ENCODE measurements around the gene EBI3.
"Not testable (repeated sequence)": the region's sequence is repeated elsewhere in the genome, so short reads cannot be mapped to it uniquely, and the experiment has no call there.

The EBI3 gene

DNA sequence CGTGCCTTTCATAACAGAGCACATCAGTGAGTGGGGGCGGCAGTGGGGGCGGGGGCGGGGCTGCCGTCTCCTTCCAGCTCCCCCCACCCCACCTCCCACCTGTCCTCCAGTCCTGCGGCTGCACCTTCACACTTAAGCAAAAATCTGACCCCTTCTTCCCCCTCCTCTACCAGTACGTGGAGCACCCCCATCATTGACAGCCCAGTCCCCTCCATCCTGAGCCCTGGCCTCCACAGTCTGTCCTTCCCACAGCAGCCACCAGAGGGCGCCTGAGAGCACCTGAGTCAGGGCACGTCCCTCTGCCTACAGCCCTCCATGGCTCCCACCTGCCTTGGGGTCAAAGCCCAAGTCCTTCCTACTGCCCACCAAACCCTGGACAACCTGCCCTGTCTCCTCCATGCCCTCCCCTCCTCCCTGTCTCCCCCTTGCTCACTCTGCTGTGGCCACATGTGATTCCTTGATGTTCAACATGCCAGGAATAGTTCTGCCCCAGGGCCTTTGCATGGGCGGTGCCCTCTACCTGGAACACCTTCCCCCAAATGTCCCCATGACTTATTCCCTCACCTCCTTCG lies 4.0 kb downstream of the EBI3 start:
- peak; percentile 30 for TF ChIP-seq CTCF (IDR thresholded peaks at IDR 0.05)
- H2AFZ ChIP-seq, result no peak overlapping the region
- no peaks in the 10 kb centered on the region for H3K9me3 ChIP-seq (ENCODE audit: control insufficient read depth, low read length)
- no peak overlapping the region for H3K4me2 ChIP-seq (ENCODE audit: low read length)
- H3K27me3 ChIP-seq (ENCODE audit: control insufficient read depth, insufficient read depth, low read length), result no peaks in the 10 kb centered on the region
- no peak overlapping the region for H3K4me3 ChIP-seq (ENCODE audit: low read depth, low read length)
- no peaks in the 10 kb centered on the region for H3K4me1 ChIP-seq
- H3K9ac ChIP-seq, result no peak overlapping the region
- no peak overlapping the region for H3K27ac ChIP-seq
- H3K79me2 ChIP-seq, result no peaks in the 10 kb centered on the region
- H3K36me3 ChIP-seq (ENCODE audit: control insufficient read depth, insufficient read depth, low read length), result no peaks in the 10 kb centered on the region

DNA sequence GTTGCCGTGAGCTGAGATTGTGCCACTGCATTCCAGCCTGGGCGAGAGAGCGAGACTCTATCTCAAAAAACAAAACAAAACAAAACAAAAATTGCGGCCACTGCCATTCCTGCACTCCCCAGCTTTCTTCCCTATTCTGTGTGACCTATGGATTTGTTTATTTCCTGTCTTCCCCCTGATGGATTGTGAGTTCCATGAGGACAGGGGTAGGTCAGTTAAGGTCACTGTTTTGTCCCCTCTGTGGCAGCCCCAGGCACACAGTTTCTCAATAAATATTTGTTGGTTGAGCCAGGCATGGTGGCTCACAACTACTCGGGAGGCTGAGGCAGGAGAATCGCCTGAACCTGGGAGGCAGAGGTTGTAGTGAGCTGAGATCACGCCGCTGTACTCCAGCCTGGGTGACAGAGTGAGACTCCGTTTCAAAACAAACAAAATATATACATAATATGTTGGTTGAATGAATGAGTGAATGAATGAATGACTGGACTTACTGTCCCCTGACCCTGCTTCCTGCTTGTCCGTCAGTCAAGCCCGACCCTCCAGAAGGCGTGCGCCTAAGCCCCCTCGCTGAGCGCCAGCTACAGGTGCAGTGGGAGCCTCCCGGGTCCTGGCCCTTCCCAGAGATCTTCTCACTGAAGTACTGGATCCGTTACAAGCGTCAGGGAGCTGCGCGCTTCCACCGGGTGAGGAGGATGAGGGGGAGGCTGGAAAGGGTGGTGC lies 5.0 kb downstream of the EBI3 start:
- H3K27me3 ChIP-seq (ENCODE audit: control insufficient read depth, insufficient read depth, low read length), result no peaks in the 10 kb centered on the region
- no peak overlapping the region for H3K4me2 ChIP-seq (ENCODE audit: low read length)
- no peak overlapping the region for H3K27ac ChIP-seq
- TF ChIP-seq CTCF (IDR thresholded peaks at IDR 0.05), result no peak
- no peaks in the 10 kb centered on the region for H3K79me2 ChIP-seq
- no peak overlapping the region for H2AFZ ChIP-seq
- H3K4me3 ChIP-seq (ENCODE audit: low read depth, low read length), result no peak overlapping the region
- no peak overlapping the region for H3K9ac ChIP-seq
- H3K36me3 ChIP-seq (ENCODE audit: control insufficient read depth, insufficient read depth, low read length), result no peaks in the 10 kb centered on the region
- no peaks in the 10 kb centered on the region for H3K4me1 ChIP-seq
- no peaks in the 10 kb centered on the region for H3K9me3 ChIP-seq (ENCODE audit: control insufficient read depth, low read length)

- H3K79me2 ChIP-seq, result no peaks in the 10 kb centered on the region
- no peak overlapping the region for H2AFZ ChIP-seq
- H3K27me3 ChIP-seq (ENCODE audit: control insufficient read depth, insufficient read depth, low read length), result no peaks in the 10 kb centered on the region
- no peak overlapping the region for H3K4me2 ChIP-seq (ENCODE audit: low read length)
- no peaks in the 10 kb centered on the region for H3K36me3 ChIP-seq (ENCODE audit: control insufficient read depth, insufficient read depth, low read length)
- no peak for TF ChIP-seq CTCF (IDR thresholded peaks at IDR 0.05)
- no peak overlapping the region for H3K4me3 ChIP-seq (ENCODE audit: low read depth, low read length)
- H3K9me3 ChIP-seq (ENCODE audit: control insufficient read depth, low read length), result no peaks in the 10 kb centered on the region
- H3K4me1 ChIP-seq, result no peaks in the 10 kb centered on the region
- H3K9ac ChIP-seq, result no peak overlapping the region
- no peak overlapping the region for H3K27ac ChIP-seq
Measured at GRCh38 chr19:4234862-4235201, 5.5 kb downstream of the EBI3 start.

DNA sequence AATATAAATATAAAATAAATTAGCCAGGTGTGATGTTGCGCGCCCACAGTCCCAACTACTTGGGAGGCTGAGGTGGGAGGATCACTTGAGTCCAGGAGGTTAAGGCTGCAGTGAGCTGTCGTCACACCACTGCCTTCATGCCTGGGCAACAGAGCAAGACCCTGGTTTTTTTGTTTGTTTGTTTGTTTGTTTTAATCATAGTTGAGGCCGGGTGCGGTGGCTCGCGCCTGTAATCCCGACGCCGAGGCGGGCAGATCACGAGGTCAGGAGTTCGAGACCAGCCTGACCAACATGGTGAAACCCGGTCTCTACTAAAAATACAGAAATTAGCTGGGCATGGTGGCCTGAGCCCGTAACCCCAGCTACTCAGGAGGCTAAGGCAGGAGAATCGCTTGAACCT lies 8.2 kb downstream of the EBI3 start:
- not testable (repeated sequence) for H3K27me3 ChIP-seq (ENCODE audit: control insufficient read depth, insufficient read depth, low read length); H3K27ac ChIP-seq; H3K9ac ChIP-seq; H3K79me2 ChIP-seq; H3K4me2 ChIP-seq (ENCODE audit: low read length); H2AFZ ChIP-seq; H3K9me3 ChIP-seq (ENCODE audit: control insufficient read depth, low read length); H3K4me3 ChIP-seq (ENCODE audit: low read depth, low read length); H3K4me1 ChIP-seq; H3K36me3 ChIP-seq (ENCODE audit: control insufficient read depth, insufficient read depth, low read length)

GRCh38 chr19:4238831-4239230 lies 9.5 kb downstream of the EBI3 start:
- TF ChIP-seq CTCF (IDR thresholded peaks at IDR 0.05), result no peak
- Histone ChIP-seq H3K27me3 (ENCODE audit: control insufficient read depth, insufficient read depth, low read length) (no peaks in the 10 kb centered on the region), H3K79me2 (no peaks in the 10 kb centered on the region), H3K9ac (no peak overlapping the region), H3K4me3 (ENCODE audit: low read depth, low read length) (no peak overlapping the region), H2AFZ (no peak overlapping the region), H3K36me3 (ENCODE audit: control insufficient read depth, insufficient read depth, low read length) (no peaks in the 10 kb centered on the region), H3K4me1 (no peaks in the 10 kb centered on the region), H3K27ac (no peak overlapping the region), H3K4me2 (ENCODE audit: low read length) (no peak overlapping the region), H3K9me3 (ENCODE audit: control insufficient read depth, low read length) (no peaks in the 10 kb centered on the region)
